GM19193 (cell line): ENCODE measurements around the gene CALML3.

Experiments used
- POLR2A ChIP-seq: IDR thresholded peaks from 4 replicates; pipeline ENCODE4 v1.6.1; 2011; ENCODE audit not compliant: insufficient read depth, insufficient read length; ENCODE audit errors: extremely low read depth

The CALML3 gene

DNA sequence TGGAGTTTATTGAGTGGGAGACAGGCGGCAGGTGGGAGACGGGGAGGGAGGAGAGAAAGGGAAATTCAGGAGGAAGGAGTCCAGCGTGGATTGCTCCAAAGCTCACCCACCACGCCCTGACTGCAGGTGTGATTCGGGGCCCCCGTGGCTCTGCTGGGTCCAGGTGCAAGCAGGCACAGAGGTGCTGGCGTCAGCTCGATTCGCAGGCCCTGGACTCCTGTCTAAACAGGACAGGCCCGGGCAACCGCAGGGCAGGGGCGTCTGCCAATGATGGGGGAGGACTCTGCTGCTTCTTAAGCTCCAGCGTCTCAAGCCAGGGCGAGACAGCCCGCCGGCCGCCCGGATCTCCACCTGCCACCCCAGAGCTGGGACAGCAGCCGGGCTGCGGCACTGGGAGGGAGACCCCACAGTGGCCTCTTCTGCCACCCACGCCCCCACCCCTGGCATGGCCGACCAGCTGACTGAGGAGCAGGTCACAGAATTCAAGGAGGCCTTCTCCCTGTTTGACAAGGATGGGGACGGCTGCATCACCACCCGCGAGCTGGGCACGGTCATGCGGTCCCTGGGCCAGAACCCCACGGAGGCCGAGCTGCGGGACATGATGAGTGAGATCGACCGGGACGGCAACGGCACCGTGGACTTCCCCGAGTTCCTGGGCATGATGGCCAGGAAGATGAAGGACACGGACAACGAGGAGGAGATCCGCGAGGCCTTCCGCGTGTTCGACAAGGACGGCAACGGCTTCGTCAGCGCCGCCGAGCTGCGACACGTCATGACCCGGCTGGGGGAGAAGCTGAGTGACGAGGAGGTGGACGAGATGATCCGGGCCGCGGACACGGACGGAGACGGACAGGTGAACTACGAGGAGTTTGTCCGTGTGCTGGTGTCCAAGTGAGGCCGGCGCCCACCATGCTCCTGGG lies at the start of gene CALML3:
Gene CALML3, plus strand, starts transcription at position 321 of the 920 bp plus-strand sequence. Its CDS starts 125 bp downstream, at position 446.
- TF ChIP-seq POLR2A = no peak

DNA sequence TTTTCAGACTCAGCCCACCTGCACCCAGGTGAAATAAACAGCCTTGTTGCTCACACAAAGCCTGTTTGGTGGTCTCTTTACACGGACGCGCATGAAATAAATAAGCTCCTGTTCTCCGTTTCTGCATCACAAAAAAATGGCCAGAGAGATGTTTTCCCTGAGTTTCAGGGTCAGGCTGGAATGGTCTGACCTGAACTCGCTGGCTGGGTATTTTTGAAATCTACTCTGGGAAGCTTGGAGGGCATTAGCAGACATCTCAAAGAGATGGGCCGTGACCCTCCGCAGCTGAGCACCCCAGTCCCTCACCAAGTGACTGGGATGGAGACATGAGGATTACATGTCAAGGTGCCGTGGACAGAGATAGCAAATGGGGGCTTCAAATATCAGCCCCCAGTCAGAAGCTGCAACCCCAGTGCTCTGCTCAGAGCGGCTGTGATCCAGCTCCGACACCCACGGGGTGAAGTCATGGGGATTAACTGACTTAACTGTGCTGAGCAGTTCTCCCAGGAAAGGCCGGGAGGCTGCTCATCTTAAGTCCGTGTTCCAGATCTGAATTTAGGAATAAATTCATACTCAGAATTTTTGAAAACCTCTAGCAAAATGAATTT lies 47.7 kb upstream of the CALML3 start:
- TF ChIP-seq POLR2A = no peak

DNA sequence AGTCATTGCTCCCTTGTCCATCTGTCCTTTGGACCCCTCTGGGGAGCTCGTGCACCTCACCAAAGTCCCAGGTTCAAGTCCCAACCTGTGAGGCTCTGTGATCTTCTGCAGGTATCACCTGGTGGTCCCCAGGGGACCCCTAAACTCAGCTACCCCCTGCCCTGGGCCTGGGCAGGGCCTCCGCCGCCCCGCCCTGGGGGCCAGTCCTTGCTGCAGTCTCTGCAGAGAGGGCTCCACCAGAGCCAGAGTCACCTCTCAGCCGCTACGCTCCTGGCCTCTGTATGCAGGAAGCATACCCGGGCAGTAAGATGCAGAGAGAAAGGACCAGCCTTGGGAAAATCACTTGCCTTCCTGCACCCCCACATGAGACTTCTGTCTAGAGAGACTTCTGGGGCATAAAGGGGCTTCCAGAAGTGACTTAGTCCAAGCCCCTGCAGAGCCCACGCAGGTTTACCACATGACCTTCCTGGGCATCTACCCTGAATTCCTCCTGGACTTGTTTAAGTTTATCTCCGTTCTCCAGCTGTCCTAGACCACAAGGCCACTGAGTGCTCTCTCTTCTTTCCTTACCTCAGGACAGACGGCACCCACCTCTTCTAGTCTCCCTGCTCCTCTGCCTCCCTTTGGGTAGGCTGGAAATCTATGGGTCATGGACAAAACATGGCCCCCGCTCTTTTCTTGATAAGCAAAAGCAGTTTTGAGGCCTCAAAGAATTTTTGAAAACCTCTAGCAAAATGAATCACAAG lies 46.6 kb upstream of the CALML3 start:
- no peak for TF ChIP-seq POLR2A

DNA sequence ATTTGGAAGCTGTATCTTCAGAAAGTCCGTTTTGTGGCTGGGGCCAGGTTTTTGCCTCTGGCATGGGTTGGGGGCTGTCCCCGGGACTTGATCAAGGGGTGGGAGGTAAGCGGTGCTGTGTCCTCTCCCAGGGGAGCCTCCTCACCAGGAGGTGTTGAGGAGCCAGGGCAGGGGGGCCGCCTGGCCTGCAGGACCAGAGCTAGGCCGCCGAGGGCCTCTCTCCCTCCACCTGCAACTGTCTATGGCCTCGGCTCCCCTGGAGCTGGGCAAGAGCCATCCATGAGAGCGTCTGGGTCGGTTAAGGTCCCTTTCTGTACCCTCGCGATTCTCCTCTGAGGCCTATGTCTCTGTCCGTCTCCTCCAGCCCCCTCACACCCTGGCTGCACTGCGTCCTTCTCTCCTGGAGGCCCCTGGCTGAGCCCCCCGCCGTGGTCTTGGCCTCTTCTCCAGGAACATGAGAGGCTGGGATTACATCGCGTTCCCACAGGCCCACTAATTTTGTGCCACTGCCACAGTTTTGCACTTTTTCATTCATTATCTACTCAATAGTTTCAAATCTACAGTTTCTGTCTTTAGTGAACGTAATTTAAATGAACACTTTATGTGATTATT lies 46.0 kb upstream of the CALML3 start:
- TF ChIP-seq POLR2A = no peak

DNA sequence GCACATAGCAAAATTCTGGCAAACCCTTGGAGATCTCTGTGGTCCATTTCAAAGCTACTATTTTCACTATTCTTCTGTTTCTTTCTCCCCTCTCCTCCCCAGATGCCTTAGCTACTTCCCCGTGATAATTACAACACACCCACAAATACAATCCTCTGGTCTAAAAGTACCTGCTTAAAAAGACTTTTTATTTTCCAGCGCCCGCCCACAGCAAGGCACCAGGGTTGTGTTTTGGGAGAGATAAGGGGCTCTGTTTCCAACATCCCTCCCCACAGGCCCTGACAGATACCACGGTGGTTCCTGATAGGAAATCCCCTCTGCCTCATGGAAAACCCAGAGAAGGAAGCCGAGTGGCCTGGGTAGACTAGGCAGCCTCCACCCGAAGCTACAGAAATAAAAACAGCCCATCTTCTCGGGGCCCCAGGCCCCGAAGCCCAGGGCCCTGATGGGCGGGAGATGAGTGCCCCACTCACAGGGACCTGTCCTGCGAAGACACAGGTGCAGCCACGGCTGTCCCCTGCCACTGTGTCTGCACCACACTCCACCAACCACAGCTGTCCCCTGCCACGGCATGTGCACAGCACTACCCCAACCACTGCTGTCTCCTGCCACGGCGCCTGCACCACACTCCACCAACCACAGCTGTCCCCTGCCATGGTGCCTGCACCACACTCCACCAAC lies 45.1 kb upstream of the CALML3 start:
- TF ChIP-seq POLR2A = no peak

DNA sequence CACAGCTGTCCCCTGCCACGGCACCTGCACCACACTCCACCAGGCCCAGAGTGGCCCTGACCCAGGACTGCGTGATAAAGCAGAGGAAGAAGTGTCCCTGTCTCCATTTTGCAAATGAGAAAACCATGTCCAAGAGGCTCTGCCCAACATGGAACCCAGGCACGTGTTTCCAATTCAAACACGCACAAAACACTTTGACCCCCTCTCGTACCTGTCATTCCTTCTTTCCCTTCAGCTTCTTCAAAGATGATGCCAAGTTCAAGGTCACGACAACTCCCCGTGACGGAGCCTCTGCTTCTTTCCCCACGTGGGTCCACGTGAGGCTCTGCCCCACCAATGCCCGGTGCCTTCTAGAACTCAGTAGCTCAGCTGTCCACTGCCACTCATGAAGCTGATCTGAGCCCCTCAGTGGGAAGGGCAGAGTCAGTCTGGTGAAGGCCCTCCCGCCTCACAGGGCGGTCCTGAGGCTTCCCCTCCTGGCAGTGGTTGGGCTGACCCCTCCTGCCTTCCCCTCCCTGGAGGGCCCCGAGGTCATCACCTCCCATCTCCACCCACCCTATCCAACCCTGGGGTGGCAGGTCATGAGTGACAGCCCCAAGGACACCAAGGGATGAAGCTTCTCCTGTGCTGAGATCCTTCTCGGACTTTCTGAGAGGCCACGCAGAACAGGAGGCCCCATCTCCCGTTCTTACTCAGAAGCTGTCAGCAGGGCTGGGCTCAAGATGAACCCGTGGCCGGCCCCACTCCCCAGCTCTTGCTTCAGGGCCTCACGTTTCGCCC lies 44.4 kb upstream of the CALML3 start:
- no peak for TF ChIP-seq POLR2A

DNA sequence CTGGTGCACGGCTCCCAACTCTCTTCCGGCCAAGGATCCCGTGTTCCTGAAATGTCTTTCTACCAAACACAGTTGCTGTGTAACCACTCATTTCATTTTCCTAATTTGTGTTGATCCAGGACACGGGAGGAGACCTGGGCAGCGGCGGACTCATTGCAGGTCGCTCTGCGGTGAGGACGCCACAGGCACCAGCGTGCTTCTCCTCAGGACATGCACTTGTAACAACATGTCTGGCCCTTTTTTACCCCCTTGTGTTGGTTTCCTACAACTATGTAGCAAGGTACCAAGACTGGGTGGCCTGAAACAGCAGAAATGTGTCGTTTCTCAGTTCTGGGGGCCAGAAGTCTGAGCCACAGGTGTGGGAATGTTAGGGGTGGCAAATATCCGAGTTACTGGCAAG lies 43.6 kb upstream of the CALML3 start:
- no peak for TF ChIP-seq POLR2A

DNA sequence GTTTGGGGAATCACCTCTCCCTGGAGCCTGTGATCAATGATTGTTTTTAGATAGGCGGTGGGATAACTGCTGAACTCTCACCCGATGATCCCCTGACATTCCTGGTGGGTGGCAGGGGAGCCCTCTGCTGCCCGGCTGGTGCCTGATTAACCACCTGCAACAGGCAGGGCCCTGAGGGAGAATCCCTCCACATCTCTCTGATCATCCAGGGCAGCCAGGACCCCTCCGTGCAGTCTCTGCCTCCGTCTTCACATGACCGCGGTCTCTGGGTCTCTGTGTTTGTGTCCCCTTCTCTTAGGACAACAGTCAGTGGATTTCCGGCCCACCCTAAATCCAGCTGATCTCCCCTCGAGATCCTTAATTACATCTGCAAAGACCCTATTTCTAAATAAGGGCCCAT lies 42.7 kb upstream of the CALML3 start:
- TF ChIP-seq POLR2A = no peak

DNA sequence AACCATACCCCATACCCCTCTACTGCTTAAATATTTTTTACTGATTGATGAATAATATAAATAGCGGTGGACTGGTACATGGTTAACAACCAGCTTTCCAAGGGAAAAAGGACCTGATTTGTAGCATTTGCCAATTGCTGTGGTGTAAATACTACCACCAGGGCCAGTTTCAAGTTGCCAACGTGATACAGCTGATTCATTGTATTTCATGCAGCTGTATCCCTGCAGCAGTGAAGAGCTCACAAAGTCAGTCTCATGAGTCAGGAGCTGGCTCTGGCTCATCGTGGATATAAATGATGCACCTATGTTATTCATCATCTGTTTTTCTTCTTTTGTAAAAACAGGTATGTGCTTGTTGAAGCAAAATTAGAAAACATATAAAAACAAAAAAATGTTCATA lies 40.6 kb upstream of the CALML3 start:
- no peak for TF ChIP-seq POLR2A

DNA sequence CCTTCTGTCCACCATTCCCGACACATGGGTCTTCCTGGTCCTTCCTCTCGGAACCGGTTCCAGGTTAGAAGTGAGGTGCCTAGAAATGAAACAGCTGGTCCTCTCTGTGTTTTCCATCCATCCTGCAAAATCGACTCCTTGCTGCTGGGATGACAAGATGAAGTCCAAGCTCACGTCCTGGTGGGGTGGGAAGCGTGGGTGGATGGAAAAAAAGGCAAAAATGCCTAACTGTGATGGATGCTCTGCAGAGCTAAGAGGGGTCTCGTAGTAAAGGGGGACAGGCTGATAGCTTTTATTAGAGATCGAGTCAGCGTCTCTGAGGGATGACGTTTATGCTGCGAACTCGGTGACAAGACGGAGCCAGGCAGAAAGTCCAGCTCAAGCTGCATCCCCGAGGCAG lies 39.5 kb upstream of the CALML3 start:
- TF ChIP-seq POLR2A = no peak

DNA sequence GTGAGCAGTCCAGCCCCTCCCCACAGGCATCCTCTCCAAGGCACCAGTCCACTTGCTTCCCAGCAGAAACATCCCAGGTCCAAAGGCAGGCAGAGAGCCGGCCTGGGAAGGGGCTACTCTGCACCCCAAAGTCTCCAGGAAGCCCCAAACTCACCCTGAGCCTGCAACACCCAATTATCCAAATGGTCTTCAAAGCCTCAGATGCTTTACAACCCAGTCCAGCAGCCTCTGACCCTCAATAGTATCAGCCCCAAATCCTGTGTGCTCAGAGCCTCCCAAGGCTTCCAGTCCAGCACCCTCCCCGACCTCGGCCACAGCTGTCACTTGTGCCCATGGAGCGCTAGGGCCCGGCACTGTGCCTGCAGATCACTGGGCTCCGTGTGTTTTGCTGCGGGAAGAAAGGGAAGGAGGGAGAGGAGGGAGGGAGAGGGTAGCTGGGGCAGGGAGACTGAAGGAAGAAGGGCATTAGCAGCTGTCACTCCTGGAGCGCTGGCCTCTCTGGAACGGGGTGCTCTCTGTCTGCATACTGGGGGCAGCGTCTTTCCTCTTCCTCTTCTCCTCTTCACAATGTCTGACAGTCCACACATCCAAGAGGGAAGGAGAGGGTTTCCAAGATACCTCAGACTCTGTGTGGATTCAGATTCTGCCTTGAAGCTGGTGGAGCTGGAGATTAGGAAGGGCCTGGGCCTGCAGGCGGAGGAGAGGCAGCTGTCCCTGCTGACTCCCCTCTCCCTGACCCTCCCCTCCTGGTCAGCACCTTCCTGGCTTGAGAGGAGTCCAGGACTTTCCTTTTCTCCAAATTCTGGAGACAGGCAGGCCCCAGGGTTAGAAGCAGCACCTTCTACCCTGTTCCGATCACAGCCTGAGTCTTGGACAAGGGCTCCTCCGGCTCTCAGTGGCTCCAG lies 38.6 kb upstream of the CALML3 start:
- no peak for TF ChIP-seq POLR2A

DNA sequence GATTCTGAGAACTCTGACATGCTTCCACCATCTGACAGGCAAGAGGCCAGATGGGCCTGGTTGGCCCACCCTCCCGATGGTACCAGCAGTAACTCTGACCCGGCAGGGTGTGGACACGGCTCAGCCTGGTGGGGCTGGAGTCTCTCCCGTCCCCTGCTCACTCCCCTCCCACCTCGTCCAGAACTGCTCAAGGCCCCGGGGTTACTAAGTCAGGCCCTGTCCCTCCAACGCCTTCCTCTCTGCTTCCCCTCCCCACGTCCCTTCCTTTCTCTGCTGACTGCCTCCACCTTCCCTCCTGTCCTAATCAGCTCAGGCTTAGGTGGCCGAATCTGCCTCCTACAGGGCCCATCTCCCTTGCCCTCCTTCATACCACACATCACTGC lies 37.9 kb upstream of the CALML3 start:
- no peak for TF ChIP-seq POLR2A
